Hepatocyte (in vitro differentiated cells): ENCODE data around the gene SLC38A5. TPM values are rescaled to one million over a fixed set of nuclear protein-coding genes. Genes with fewer than 3 reads are reported as not detected.
A peak's percentile ranks its signal among the peaks of the same experiment; 100 is the strongest.

ENCODE experiments used
- DNase-seq: peaks from one replicate; pipeline ENCODE4 v3.0.0-alpha.2; 2016; ENCODE audit warnings: low spot score
- H2AFZ ChIP-seq: fragments of 200-600 bp; sonication (generic); 2 replicates; pipeline ENCODE4 v1.6.0; 2016; ENCODE audit warnings: antibody characterized with exemption, mild to moderate bottlenecking
- H3K27ac ChIP-seq: fragments of 200-600 bp; sonication (generic); 2 replicates; pipeline ENCODE4 v1.5.1; 2016; ENCODE audit warnings: mild to moderate bottlenecking
- H3K27me3 ChIP-seq: fragments of 200-600 bp; sonication (generic); 2 replicates; pipeline ENCODE4 v1.6.1; 2016
- H3K36me3 ChIP-seq: fragments of 200-600 bp; sonication (generic); replicated peaks from 2 replicates; pipeline ENCODE4 v1.5.1; 2016; ENCODE audit warnings: low read depth; ENCODE audit not compliant: insufficient read depth
- H3K4me1 ChIP-seq: fragments of 200-600 bp; sonication (generic); 2 replicates; pipeline ENCODE4 v1.5.1; 2016; ENCODE audit warnings: mild to moderate bottlenecking, moderate library complexity; ENCODE audit not compliant: insufficient read depth
- H3K4me2 ChIP-seq: fragments of 200-600 bp; sonication (generic); 2 replicates; pipeline ENCODE4 v1.6.0; 2016
- H3K4me3 ChIP-seq: fragments of 200-600 bp; sonication (generic); 2 replicates; pipeline ENCODE4 v1.5.1; 2016; ENCODE audit warnings: mild to moderate bottlenecking
- H3K79me2 ChIP-seq: fragments of 200-600 bp; sonication (generic); 2 replicates; pipeline ENCODE4 v1.6.0; 2017; ENCODE audit warnings: mild to moderate bottlenecking
- H3K9me2 ChIP-seq: fragments of 200-600 bp; sonication (generic); replicated peaks from 2 replicates; pipeline ENCODE4 v1.6.0; 2017; ENCODE audit warnings: mild to moderate bottlenecking; ENCODE audit not compliant: insufficient read depth
- H3K9me3 ChIP-seq: fragments of 200-600 bp; sonication (generic); 2 replicates; pipeline ENCODE4 v1.5.1; 2016; ENCODE audit warnings: low read depth, mild to moderate bottlenecking
- H4K20me1 ChIP-seq: fragments of 200-600 bp; sonication (generic); 2 replicates; pipeline ENCODE4 v1.6.0; 2016; ENCODE audit warnings: mild to moderate bottlenecking; ENCODE audit not compliant: insufficient read depth, poor library complexity, severe bottlenecking
- CTCF ChIP-seq: fragments of 200-600 bp; sonication (generic); IDR thresholded peaks from 2 replicates; pipeline ENCODE4 v1.5.1; 2016; ENCODE audit warnings: antibody characterized with exemption, mild to moderate bottlenecking; ENCODE audit not compliant: poor library complexity
- EZH2 ChIP-seq: fragments of 200-600 bp; sonication (generic); IDR thresholded peaks from 2 replicates; pipeline ENCODE4 v1.6.1; 2016; ENCODE audit warnings: antibody characterized with exemption, mild to moderate bottlenecking, borderline replicate concordance
- EZH2phosphoT487 ChIP-seq: fragments of 200-600 bp; sonication (generic); IDR thresholded peaks from one replicate; pipeline ENCODE4 v1.6.1; 2018; ENCODE audit warnings: antibody characterized with exemption, mild to moderate bottlenecking, low read depth, moderate library complexity; ENCODE audit not compliant: unreplicated experiment, severe bottlenecking
- WGBS: methylation state at CpG from one replicate; pipeline ENCODE4 v1.1.6; 2016; ENCODE audit warnings: low lambda C conversion rate; ENCODE audit errors: missing lambda C conversion rate; 5-methylcytosine and 5-hydroxymethylcytosine counted together
- polyA plus RNA-seq: library from polyadenylated mRNA; unstranded; fragments of >200 nt; fragmentation: Nextera tagmentation; extraction: Ambion mirVana; gene quantifications from 2 replicates; pipeline ENCODE4 v1.2.1, GENCODE V29; 2016
- total RNA-seq: library from RNA; depleted of rRNA; stranded (reverse); fragments of >200 nt; gene quantifications from 2 replicates; pipeline ENCODE4 v1.2.3, GENCODE V29; 2014

Gene SLC38A5
- total and polyA plus RNA-seq, 2 experiments from 2014 or later: 14.5 to 17.8 TPM

GRCh38 chrX:48475774-48476577 is 5.9 kb upstream of the SLC38A5 start, which contains the start of gene FTSJ1:
Gene FTSJ1 (plus strand): TSS chrX:48476199. CDS start chrX:48478048, 1,849 bp downstream.
- no peaks in the 10 kb centered on the region for H3K9me3 ChIP-seq
- TF ChIP-seq CTCF (no peak), EZH2 (no peak), EZH2phosphoT487 (no peak)
- H3K4me2 ChIP-seq: peak within 1 kb of the TSS; percentile 84
- no peaks in the 10 kb centered on the region for H4K20me1 ChIP-seq
- no peaks in the 10 kb centered on the region for H3K27me3 ChIP-seq
- no peaks in the 10 kb centered on the region for H3K4me1 ChIP-seq
- H3K4me3 ChIP-seq: peak within 1 kb of the TSS; percentile 60
- DNase-seq: peak; percentile 83
- no peaks in the 10 kb centered on the region for H3K36me3 ChIP-seq
- no peaks in the 10 kb centered on the region for H3K9me2 ChIP-seq
- H2AFZ ChIP-seq: peak within 1 kb of the TSS; percentile 64
- peak within 1 kb of the TSS; percentile 72 for H3K27ac ChIP-seq
- peaks cover 13% of the 10 kb centered on the region for H3K79me2 ChIP-seq
- WGBS: 47% methylated on average over 74 of the region's 75 CpGs

GRCh38 chrX:48475296-48475695 is 5.2 kb upstream of the SLC38A5 start:
- H3K4me3 ChIP-seq: peak overlapping the region; percentile 60
- peak overlapping the region; percentile 72 for H3K27ac ChIP-seq
- no peaks in the 10 kb centered on the region for H3K9me2 ChIP-seq
- no peaks in the 10 kb centered on the region for H3K36me3 ChIP-seq
- TF ChIP-seq CTCF (no peak), EZH2 (no peak), EZH2phosphoT487 (no peak)
- no peak for DNase-seq
- 32% methylated on average over 5 of the region's 5 CpGs for WGBS
- H2AFZ ChIP-seq: peak overlapping the region; percentile 64
- no peaks in the 10 kb centered on the region for H3K27me3 ChIP-seq
- no peaks in the 10 kb centered on the region for H3K4me1 ChIP-seq
- peaks cover 13% of the 10 kb centered on the region for H3K79me2 ChIP-seq
- no peaks in the 10 kb centered on the region for H3K9me3 ChIP-seq
- H4K20me1 ChIP-seq: no peaks in the 10 kb centered on the region
- peak overlapping the region; percentile 84 for H3K4me2 ChIP-seq

GRCh38 chrX:48474581-48474980 is 4.5 kb upstream of the SLC38A5 start:
- peak overlapping the region; percentile 84 for H3K4me2 ChIP-seq
- no peaks in the 10 kb centered on the region for H3K9me3 ChIP-seq
- H4K20me1 ChIP-seq: no peaks in the 10 kb centered on the region
- no peaks in the 10 kb centered on the region for H3K4me1 ChIP-seq
- H3K4me3 ChIP-seq: no peak overlapping the region
- H2AFZ ChIP-seq: no peak overlapping the region
- no peak for TF ChIP-seq EZH2
- TF ChIP-seq CTCF: no peak
- TF ChIP-seq EZH2phosphoT487: no peak
- no peaks in the 10 kb centered on the region for H3K36me3 ChIP-seq
- H3K79me2 ChIP-seq: peaks cover 13% of the 10 kb centered on the region
- 91% methylated on average over 6 of the region's 6 CpGs for WGBS
- no peaks in the 10 kb centered on the region for H3K27me3 ChIP-seq
- no peak for DNase-seq
- H3K9me2 ChIP-seq: no peaks in the 10 kb centered on the region
- no peak overlapping the region for H3K27ac ChIP-seq
